Astrocyte (in vitro differentiated cells and primary cell): ENCODE results near the gene SERPINA1.

ENCODE experiments used
- CTCF ChIP-seq: IDR thresholded peaks from 2 replicates; pipeline ENCODE4 v1.5.1; 2011; ENCODE audit warnings: low read depth, mild to moderate bottlenecking, inconsistent platforms, low read length, moderate library complexity; ENCODE audit not compliant: insufficient read depth
- EZH2 ChIP-seq: IDR thresholded peaks from 2 replicates; pipeline ENCODE4 v1.6.1; 2012; ENCODE audit warnings: mild to moderate bottlenecking, low read length, inconsistent platforms; ENCODE audit not compliant: insufficient read depth

DNA sequence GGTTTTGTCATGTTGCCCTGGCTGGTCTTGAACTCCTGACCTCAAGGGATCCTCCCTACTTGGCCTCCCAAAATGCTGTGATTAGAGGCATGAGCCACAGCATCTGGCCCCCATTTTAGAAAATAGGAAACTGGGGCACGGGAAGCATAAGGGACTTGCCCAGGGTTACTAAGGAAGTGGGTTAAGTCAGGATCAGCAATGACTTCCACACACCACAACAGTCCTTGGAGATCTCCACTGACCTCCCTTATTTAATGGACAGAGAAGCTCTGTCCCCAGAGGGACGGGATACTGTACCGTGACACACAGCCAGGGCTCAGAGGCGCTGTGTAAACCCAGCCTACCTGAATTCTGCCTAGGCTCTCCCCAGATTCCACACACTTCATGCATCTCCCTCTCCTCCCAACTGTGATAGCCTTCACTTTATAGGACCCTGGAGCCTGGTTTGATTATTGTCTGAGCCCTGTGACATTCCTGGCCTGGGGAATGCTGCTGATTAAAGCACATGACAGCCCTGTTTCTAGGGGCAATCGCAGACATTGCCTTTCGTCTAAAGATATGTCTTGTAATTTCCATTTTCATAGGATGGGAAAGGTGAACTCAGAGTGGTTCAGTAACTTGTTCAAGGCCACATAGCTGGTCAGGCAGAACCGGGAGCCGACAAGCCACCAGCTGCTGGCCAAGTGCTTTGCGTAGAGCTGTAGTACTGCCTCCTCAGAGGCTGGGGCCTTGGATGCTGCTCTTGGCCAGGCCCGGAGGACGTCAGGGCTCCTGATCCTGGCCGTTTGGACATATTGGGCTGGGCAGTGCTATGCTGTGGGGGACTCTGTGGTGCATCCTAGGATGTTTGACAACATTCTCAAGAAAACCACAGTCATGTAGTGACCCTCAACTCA lies 20.8 kb downstream of the SERPINA1 start:
- TF ChIP-seq CTCF (no peak), EZH2 (no peak)
